Measurements from ENCODE around the gene KLF16. TPM values are rescaled to one million over a fixed set of nuclear protein-coding genes. Genes with fewer than 3 reads are reported as not detected.
A peak's percentile ranks its signal among the peaks of the same experiment; 100 is the strongest.

The KLF16 gene
- total RNA-seq, 1 experiment from 2014 or later: 5.5 TPM

GRCh38 chr19:1855040-1855827 is 8.1 kb downstream of the KLF16 start:
- peak; percentile 90 for DNase-seq (ENCODE audit: low read depth)

- DNase-seq (ENCODE audit: low read depth): no peak
Measured at GRCh38 chr19:1854542-1855039, 8.8 kb downstream of the KLF16 start.

GRCh38 chr19:1854039-1854541 is 9.3 kb downstream of the KLF16 start:
- DNase-seq (ENCODE audit: low read depth): no peak

- peak; percentile 88 for DNase-seq (ENCODE audit: low read depth)
Measured at GRCh38 chr19:1853295-1854038, 9.9 kb downstream of the KLF16 start.

- DNase-seq (ENCODE audit: low read depth): no peak
Measured at GRCh38 chr19:1852581-1853128, 10.7 kb downstream of the KLF16 start.

- DNase-seq (ENCODE audit: low read depth): no peak
Measured at GRCh38 chr19:1851654-1852580, 11.5 kb downstream of the KLF16 start.

- DNase-seq (ENCODE audit: low read depth): no peak
Measured at GRCh38 chr19:1850809-1851653, 12.3 kb downstream of the KLF16 start.

- no peak for DNase-seq (ENCODE audit: low read depth)
Measured at GRCh38 chr19:1849886-1850398, 13.4 kb downstream of the KLF16 start.

GRCh38 chr19:1849132-1849474 is 14.3 kb downstream of the KLF16 start:
- no peak for DNase-seq (ENCODE audit: low read depth)

- peak; percentile 92 for DNase-seq (ENCODE audit: low read depth)
Measured at GRCh38 chr19:1848399-1849131, 14.8 kb downstream of the KLF16 start, which contains the start of gene REXO1. Gene REXO1 (minus strand): TSS chr19:1848483. CDS start chr19:1848358, 125 bp downstream.

GRCh38 chr19:1847684-1848398 is 15.5 kb downstream of the KLF16 start:
- DNase-seq (ENCODE audit: low read depth): peak; percentile 67

GRCh38 chr19:1847348-1847683 is 16.1 kb downstream of the KLF16 start:
- DNase-seq (ENCODE audit: low read depth): no peak

- no peak for DNase-seq (ENCODE audit: low read depth)
Measured at GRCh38 chr19:1846517-1847204, 16.7 kb downstream of the KLF16 start.

GRCh38 chr19:1845642-1846041 is 17.7 kb downstream of the KLF16 start:
- DNase-seq (ENCODE audit: low read depth): no peak

GRCh38 chr19:1845125-1845515 is 18.3 kb downstream of the KLF16 start:
- DNase-seq (ENCODE audit: low read depth): no peak

- no peak for DNase-seq (ENCODE audit: low read depth)
Measured at GRCh38 chr19:1844513-1845124, 18.8 kb downstream of the KLF16 start.

- DNase-seq (ENCODE audit: low read depth): no peak
Measured at GRCh38 chr19:1843646-1844394, 19.6 kb downstream of the KLF16 start.
